ENCODE measurements around the gene FADS2. TPM values are rescaled to one million over a fixed set of nuclear protein-coding genes. Genes with fewer than 3 reads are reported as not detected.

Gene FADS2
- total RNA-seq, 1 experiment from 2014 or later = 19.3 TPM

GRCh38 chr11:61914471-61915171, 86.5 kb downstream of the FADS2 start:
- no peak for DNase-seq (ENCODE audit: extremely low read depth, low read depth)

GRCh38 chr11:61916737-61917333, 88.7 kb downstream of the FADS2 start:
- no peak for DNase-seq (ENCODE audit: extremely low read depth, low read depth)

Small RNA genes lying within 50 kb of the gene (small RNA-seq; reads per million reads assigned to genes)
- gene MIR6746 = 0 reads per million in 2 experiments

Other genes starting within 250 kb of the FADS2 start
- 0.29 and 0.47 TPM in 2 replicates for gene SYT7, start 247.2 kb upstream of the FADS2 start, total RNA-seq (2014; rRNA removed; shearing (Covaris generic))
- gene DAGLA, start 147.9 kb upstream of the FADS2 start, total RNA-seq (2014; rRNA removed; shearing (Covaris generic)) = 0.52 TPM in 2 replicates
- gene MYRF, start 75.7 kb upstream of the FADS2 start, total RNA-seq (2014; rRNA removed; shearing (Covaris generic)) = 0.30 and 0.35 TPM in 2 replicates
- gene TMEM258, start 35.7 kb upstream of the FADS2 start, total RNA-seq (2014; rRNA removed; shearing (Covaris generic)) = 95.4 and 111 TPM in 2 replicates
- gene FEN1, start 35.4 kb upstream of the FADS2 start, total RNA-seq (2014; rRNA removed; shearing (Covaris generic)) = 19.3 and 21.3 TPM in 2 replicates
- 89.8 and 95.9 TPM in 2 replicates for gene FADS1, start 11.3 kb upstream of the FADS2 start, total RNA-seq (2014; rRNA removed; shearing (Covaris generic))
- 16.8 and 27.7 TPM in 2 replicates for gene FADS3, start 63.2 kb downstream of the FADS2 start, total RNA-seq (2014; rRNA removed; shearing (Covaris generic))
- gene RAB3IL1, start 89.3 kb downstream of the FADS2 start, total RNA-seq (2014; rRNA removed; shearing (Covaris generic)) = 3.2 and 4.6 TPM in 2 replicates
- 10.7 and 11.0 TPM in 2 replicates for gene BEST1, start 122.1 kb downstream of the FADS2 start, total RNA-seq (2014; rRNA removed; shearing (Covaris generic))
- 2,410 TPM in 2 replicates for gene FTH1, start 139.3 kb downstream of the FADS2 start, total RNA-seq (2014; rRNA removed; shearing (Covaris generic))